ENCODE measurements around the gene ZNF716.

- no peak for TF ChIP-seq GABPA (IDR thresholded peaks at IDR 0.05; ENCODE audit: low read depth)
- no peak for TF ChIP-seq TAF1 (IDR thresholded peaks at IDR 0.05; ENCODE audit: borderline replicate concordance, low read depth, low read length)
- no peak for TF ChIP-seq EZH2phosphoT487 (IDR thresholded peaks at IDR 0.05; ENCODE audit: borderline replicate concordance, low read depth)
These were observed 42.9 kb upstream of the ZNF716 start for GRCh38 chr7:57407125-57407524.

All from SK-N-SH (cell line).